AG09309 (cell line): ENCODE data around the gene EIF4H.
"Not testable (repeated sequence)": the region's sequence is repeated elsewhere in the genome, so short reads cannot be mapped to it uniquely, and the experiment has no call there.

Source experiments
- DNase-seq: peaks from one replicate; pipeline ENCODE4 v3.0.0-alpha.2; 2010; ENCODE audit warnings: low read depth
- H3K4me3 ChIP-seq: 2 replicates; pipeline ENCODE4 v1.5.1; 2011; ENCODE audit warnings: mild to moderate bottlenecking, low read depth, low read length, moderate library complexity; ENCODE audit not compliant: control insufficient read depth
- CTCF ChIP-seq: IDR thresholded peaks from 2 replicates; pipeline ENCODE4 v1.5.1; 2011; ENCODE audit warnings: mild to moderate bottlenecking, low read depth, low read length, inconsistent platforms; ENCODE audit not compliant: insufficient read depth, control insufficient read depth; ENCODE audit errors: missing control alignments

Gene EIF4H

GRCh38 chr7:74187915-74188675 is 13.9 kb downstream of the EIF4H start:
- H3K4me3 ChIP-seq = no peak overlapping the region
- DNase-seq = peak; percentile 17
- no peak for TF ChIP-seq CTCF

- no peak overlapping the region for H3K4me3 ChIP-seq
- no peak for TF ChIP-seq CTCF
- DNase-seq = no peak
Observed at GRCh38 chr7:74190259-74190658, 16.1 kb downstream of the EIF4H start.

- TF ChIP-seq CTCF = no peak
- H3K4me3 ChIP-seq = no peak overlapping the region
- DNase-seq = no peak
Observed at GRCh38 chr7:74191231-74191630, 17.1 kb downstream of the EIF4H start.

- TF ChIP-seq CTCF = no peak
- no peak for DNase-seq
- H3K4me3 ChIP-seq = no peak overlapping the region
Observed at GRCh38 chr7:74193054-74193453, 18.9 kb downstream of the EIF4H start.

- TF ChIP-seq CTCF = no peak
- no peak overlapping the region for H3K4me3 ChIP-seq
- DNase-seq = no peak
Observed at GRCh38 chr7:74193913-74194312, 19.8 kb downstream of the EIF4H start.

GRCh38 chr7:74194686-74195085 is 20.5 kb downstream of the EIF4H start:
- no peak overlapping the region for H3K4me3 ChIP-seq

GRCh38 chr7:74195139-74195860 is 21.1 kb downstream of the EIF4H start:
- DNase-seq, H3K4me3 ChIP-seq: not testable (repeated sequence)

More at GRCh38 chr7:74194686-74195085, 20.5 kb downstream of the EIF4H start:
- DNase-seq = no peak
- no peak for TF ChIP-seq CTCF

GRCh38 chr7:74195968-74196654 is 22.0 kb downstream of the EIF4H start:
- DNase-seq, H3K4me3 ChIP-seq: not testable (repeated sequence)
